Endothelial cell of umbilical vein (primary cell): ENCODE data around the gene SLC25A19. TPM values are rescaled to one million over a fixed set of nuclear protein-coding genes. Genes with fewer than 3 reads are reported as not detected.
"Not testable (repeated sequence)": the region's sequence is repeated elsewhere in the genome, so short reads cannot be mapped to it uniquely, and the experiment has no call there.

Experiments used
- BruUV-seq: library from RNA; stranded (reverse); fragments of 400-500 nt; replicated peaks from 2 replicates; lab custom pipeline; 2021; lab: Mats Ljungman, UMichigan
- CTCF ChIA-PET: fragments of 300-600, 350-600 bp; sonication (Branson Sonifier 250); formaldehyde crosslinking; loops from one replicate; lab custom pipeline; 2021; ENCODE audit warnings: antibody characterized with exemption, inconsistent platforms; lab: Charles Lee
- POLR2A ChIA-PET: fragments of 300-600, 350-600 bp; sonication (Branson Sonifier 250); formaldehyde crosslinking; loops from one replicate; lab custom pipeline; 2021; ENCODE audit warnings: antibody characterized with exemption, inconsistent platforms; lab: Charles Lee
- DNase-seq: peaks from one replicate; pipeline ENCODE4 v3.0.0-alpha.2; 2011; ENCODE audit warnings: low read depth, low spot score
- FAIRE-seq: peaks from 2 replicates; lab custom pipeline; 2011; peaks lifted over from hg19 to GRCh38; lab: Jason Lieb, UNC
- H2AFZ ChIP-seq: 2 replicates; pipeline ENCODE4 v1.6.0; 2012; ENCODE audit warnings: low read depth, low read length, control low read depth, inconsistent platforms
- H3K27ac ChIP-seq: 2 replicates; pipeline ENCODE4 v1.5.1; 2011; ENCODE audit warnings: low read depth, mild to moderate bottlenecking, control low read depth, low read length, moderate library complexity; ENCODE audit not compliant: insufficient read depth
- H3K27me3 ChIP-seq, 2 experiments: 2 replicates each; pipeline versions ENCODE4 v1.6.0 to v1.6.1; 2011; ENCODE audit warnings: low read length in 2 of 2, mixed read lengths in 1 of 2; ENCODE audit not compliant: control insufficient read depth in 2 of 2, insufficient read depth in 2 of 2
- H3K36me3 ChIP-seq, 2 experiments: 2 replicates in 1 of 2; 3 replicates in 1 of 2; pipeline ENCODE4 v1.5.1; 2011; ENCODE audit warnings: low read length in 2 of 2, mild to moderate bottlenecking in 1 of 2, moderate library complexity in 1 of 2; ENCODE audit not compliant: control insufficient read depth in 2 of 2, insufficient read depth in 2 of 2; ENCODE audit errors: extremely low read depth in 1 of 2
- H3K4me1 ChIP-seq: 3 replicates; pipeline ENCODE4 v1.5.1; 2011; ENCODE audit warnings: mild to moderate bottlenecking, low read length; ENCODE audit not compliant: control insufficient read depth, insufficient read depth; ENCODE audit errors: extremely low read depth
- H3K4me2 ChIP-seq: 2 replicates; pipeline ENCODE4 v1.6.1; 2011; ENCODE audit warnings: low read length, control low read depth, mixed read lengths; ENCODE audit not compliant: insufficient read depth
- H3K4me3 ChIP-seq, 3 experiments: fragments of 200-600 bp in 1 of 3; sonication (generic), shearing (Covaris generic) in 1 of 3; replicated peaks in 1 of 3; 2 replicates each; pipeline ENCODE4 v1.5.1; 2011 to 2016; ENCODE audit warnings: control low read depth in 3 of 3, low read length in 3 of 3, mild to moderate bottlenecking in 2 of 3, inconsistent platforms in 1 of 3, low read depth in 1 of 3, moderate library complexity in 1 of 3; ENCODE audit not compliant: insufficient read depth in 1 of 3
- H3K79me2 ChIP-seq: 2 replicates; pipeline ENCODE4 v1.6.0; 2012; ENCODE audit warnings: low read length, inconsistent platforms; ENCODE audit not compliant: control insufficient read depth, insufficient read depth
- H3K9ac ChIP-seq: replicated peaks from 2 replicates; pipeline ENCODE3; 2011; ENCODE audit warnings: low read length, control low read depth; ENCODE audit not compliant: insufficient read depth; ENCODE audit errors: extremely low read depth
- H3K9me1 ChIP-seq: replicated peaks from 3 replicates; pipeline ENCODE4 v1.6.0; 2011; ENCODE audit warnings: mild to moderate bottlenecking, low read length; ENCODE audit not compliant: control insufficient read depth, insufficient read depth; ENCODE audit errors: extremely low read depth
- H3K9me3 ChIP-seq: replicated peaks from 2 replicates; pipeline ENCODE4 v1.5.1; 2012; ENCODE audit warnings: low read length, inconsistent platforms; ENCODE audit not compliant: control insufficient read depth, insufficient read depth
- H4K20me1 ChIP-seq: replicated peaks from 2 replicates; pipeline ENCODE3; 2011; ENCODE audit warnings: mild to moderate bottlenecking, low read length; ENCODE audit not compliant: control insufficient read depth, insufficient read depth; ENCODE audit errors: extremely low read depth
- EZH2 ChIP-seq: IDR thresholded peaks from 2 replicates; pipeline ENCODE4 v1.6.1; 2012; ENCODE audit warnings: borderline replicate concordance, low read depth, mild to moderate bottlenecking, moderate library complexity, low read length, inconsistent platforms; ENCODE audit not compliant: severe bottlenecking
- FOS ChIP-seq: IDR thresholded peaks from 2 replicates; pipeline ENCODE4 v1.6.1; 2011; ENCODE audit warnings: mild to moderate bottlenecking, low read length, moderate library complexity, borderline replicate concordance; ENCODE audit not compliant: insufficient read depth
- GATA2 ChIP-seq: IDR thresholded peaks from 2 replicates; pipeline ENCODE4 v1.7.0; 2011; ENCODE audit warnings: low read depth, mild to moderate bottlenecking, moderate library complexity, mixed read lengths, low read length; ENCODE audit not compliant: insufficient read length, insufficient read depth
- JUN ChIP-seq: IDR thresholded peaks from 2 replicates; pipeline ENCODE4 v1.6.1; 2011; ENCODE audit warnings: borderline replicate concordance, low read depth; ENCODE audit not compliant: insufficient read length, insufficient read depth
- MYC ChIP-seq: IDR thresholded peaks from one replicate; pipeline ENCODE4 v1.6.1; 2011; ENCODE audit warnings: mild to moderate bottlenecking, low read depth, low read length
- POLR2A ChIP-seq: IDR thresholded peaks from 2 replicates; pipeline ENCODE4 v1.6.1; 2012; ENCODE audit warnings: low read depth, mild to moderate bottlenecking, control low read depth, low read length
- POLR2AphosphoS5 ChIP-seq: IDR thresholded peaks from 2 replicates; pipeline ENCODE4 v1.6.1; 2012; ENCODE audit warnings: low read depth, mild to moderate bottlenecking, control low read depth, low read length, moderate library complexity; ENCODE audit not compliant: insufficient read depth
- dilution Hi-C: fragments of 300-500 bp; cut with MboI; formaldehyde crosslinking; loops from one replicate; pipeline ENCODE4 v1.15.0; 2019; ENCODE audit warnings: low sequenced_read_pairs; ENCODE audit not compliant: extremely low pct_ligation_motif_present
- intact Hi-C: fragments of 100-400 bp; cut with micrococcal nuclease; formaldehyde crosslinking; loops from one replicate; pipeline ENCODE4 v1.10.0; 2022
- polyA plus RNA-seq, 4 experiments: library from polyadenylated mRNA; depleted of rRNA in 3 of 4; stranded (reverse) in 3 of 4; unstranded in 1 of 4; fragments of >200 nt; gene quantifications; 2 replicates each; pipeline versions ENCODE4 v1.2.1 to v1.2.3, GENCODE V29; 2011 to 2012; ENCODE audit warnings: missing spikeins in 1 of 4
- total RNA-seq: library from RNA; stranded (reverse); gene quantifications from 2 replicates; pipeline ENCODE4 v1.2.3, GENCODE V29; 2021
- TF ChIP-seq, protein P1 (sequence below), 2 donors: IDR thresholded peaks; 1 replicate in 1 of 2; 2 replicates in 1 of 2; pipeline ENCODE4 v1.5.1; 2011; ENCODE audit warnings: low read length in 2 of 2, mild to moderate bottlenecking in 2 of 2, moderate library complexity in 2 of 2, control low read depth in 1 of 2, inconsistent platforms in 1 of 2, low read depth in 1 of 2; ENCODE audit not compliant: insufficient read depth in 1 of 2; ENCODE audit errors: extremely low read depth in 1 of 2
- TF ChIP-seq, protein P2 (sequence below): IDR thresholded peaks from 2 replicates; pipeline ENCODE4 v1.6.1; 2011; ENCODE audit not compliant: insufficient read depth, insufficient read length

The SLC25A19 gene
- total and polyA plus RNA-seq, 2 donors (not counting 3 experiments of a cell fraction or from before 2014, with no cell fraction given) = 20.6 to 20.9 TPM

DNA sequence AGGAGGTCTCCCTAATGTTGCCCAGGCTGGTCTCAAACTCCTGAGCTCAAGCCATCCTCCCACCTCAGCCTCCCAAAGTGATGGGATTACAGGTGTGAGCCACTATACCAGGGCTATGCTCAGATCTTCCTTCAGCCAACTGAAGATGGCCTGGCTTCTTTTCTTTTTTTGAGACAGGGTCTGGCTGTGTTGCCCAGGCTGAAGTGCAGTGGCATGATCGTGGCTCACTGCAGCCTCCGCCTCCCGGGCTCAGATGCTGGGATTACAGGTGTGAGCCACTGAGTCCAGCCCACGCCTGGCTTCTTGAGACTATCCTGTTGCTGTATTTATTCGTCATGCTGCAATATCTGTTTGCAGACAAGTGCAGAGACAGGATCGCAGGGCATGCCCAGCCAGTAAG is 4.1 kb downstream of the SLC25A19 start:
- Histone ChIP-seq H3K4me3 (no peak overlapping the region), H3K27me3 (no peaks in the 10 kb centered on the region), H3K79me2 (peaks cover 8% of the 10 kb centered on the region), H2AFZ (no peak overlapping the region), H3K9me1 (no peaks in the 10 kb centered on the region), H3K36me3 (peaks cover 0 to 10% of the 10 kb centered on the region in 2 experiments), H3K9me3 (no peaks in the 10 kb centered on the region), H3K9ac (no peak overlapping the region), H3K4me2 (no peak overlapping the region), H3K27ac (no peak overlapping the region), H4K20me1 (no peaks in the 10 kb centered on the region), H3K4me1 (peaks cover 5% of the 10 kb centered on the region)
- no TSS peak for BruUV-seq
- ChIA-PET POLR2A (no interaction called here), CTCF (interaction anchor here (1.6 kb wide), 1 partner anchor 15 kb away, joined by 14 read pairs; the partner anchor contains the start of gene MIF4GD)
- no peak for FAIRE-seq
- intact Hi-C loops = no loop called here
- no peak for DNase-seq
- TF ChIP-seq POLR2AphosphoS5 (no peak), POLR2A (no peak), GATA2 (no peak), EZH2 (no peak), MYC (no peak), FOS (no peak), JUN (no peak)
- TF ChIP-seq, protein P1, sequence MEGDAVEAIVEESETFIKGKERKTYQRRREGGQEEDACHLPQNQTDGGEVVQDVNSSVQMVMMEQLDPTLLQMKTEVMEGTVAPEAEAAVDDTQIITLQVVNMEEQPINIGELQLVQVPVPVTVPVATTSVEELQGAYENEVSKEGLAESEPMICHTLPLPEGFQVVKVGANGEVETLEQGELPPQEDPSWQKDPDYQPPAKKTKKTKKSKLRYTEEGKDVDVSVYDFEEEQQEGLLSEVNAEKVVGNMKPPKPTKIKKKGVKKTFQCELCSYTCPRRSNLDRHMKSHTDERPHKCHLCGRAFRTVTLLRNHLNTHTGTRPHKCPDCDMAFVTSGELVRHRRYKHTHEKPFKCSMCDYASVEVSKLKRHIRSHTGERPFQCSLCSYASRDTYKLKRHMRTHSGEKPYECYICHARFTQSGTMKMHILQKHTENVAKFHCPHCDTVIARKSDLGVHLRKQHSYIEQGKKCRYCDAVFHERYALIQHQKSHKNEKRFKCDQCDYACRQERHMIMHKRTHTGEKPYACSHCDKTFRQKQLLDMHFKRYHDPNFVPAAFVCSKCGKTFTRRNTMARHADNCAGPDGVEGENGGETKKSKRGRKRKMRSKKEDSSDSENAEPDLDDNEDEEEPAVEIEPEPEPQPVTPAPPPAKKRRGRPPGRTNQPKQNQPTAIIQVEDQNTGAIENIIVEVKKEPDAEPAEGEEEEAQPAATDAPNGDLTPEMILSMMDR (IDR thresholded peaks at IDR 0.05; ENCODE audit: extremely low read depth in 1 of 2, insufficient read depth in 1 of 2, low read depth in 1 of 2, low read length in 2 of 2) = no peak
- TF ChIP-seq, protein P2, sequence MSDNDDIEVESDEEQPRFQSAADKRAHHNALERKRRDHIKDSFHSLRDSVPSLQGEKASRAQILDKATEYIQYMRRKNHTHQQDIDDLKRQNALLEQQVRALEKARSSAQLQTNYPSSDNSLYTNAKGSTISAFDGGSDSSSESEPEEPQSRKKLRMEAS = no peak
- dilution Hi-C loops = no loop called here

DNA sequence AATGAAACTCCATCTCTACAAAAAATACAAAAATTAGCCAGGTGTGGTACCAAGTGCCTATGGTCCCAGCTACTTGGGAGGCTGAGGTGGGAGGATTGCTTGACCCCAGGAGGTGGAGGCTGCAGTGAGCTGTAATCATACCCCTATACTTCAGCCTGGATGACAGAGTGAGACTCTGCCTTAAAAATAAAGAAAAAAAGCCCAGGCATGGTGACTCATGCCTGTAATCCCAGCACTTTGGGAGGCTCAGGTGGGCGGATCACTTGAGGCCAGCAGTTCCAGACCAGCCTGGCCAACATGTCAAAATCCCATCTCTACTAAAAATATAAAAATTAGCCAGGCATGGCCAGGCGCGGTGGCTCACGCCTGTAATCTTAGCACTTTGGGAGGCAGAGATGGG is 9.0 kb downstream of the SLC25A19 start:
- H3K4me3 ChIP-seq, dilution Hi-C loops, intact Hi-C loops, H3K79me2 ChIP-seq, H3K4me2 ChIP-seq, DNase-seq, H3K9me1 ChIP-seq, H3K9me3 ChIP-seq, FAIRE-seq, BruUV-seq, H3K4me1 ChIP-seq, H3K27me3 ChIP-seq, H3K27ac ChIP-seq, H3K36me3 ChIP-seq, H3K9ac ChIP-seq, H2AFZ ChIP-seq, POLR2A ChIA-PET, H4K20me1 ChIP-seq: not testable (repeated sequence)
- CTCF ChIA-PET = interaction anchor here (1.5 to 4.3 kb wide), 2 partner anchors 9 to 40 kb away, joined by 3 to 31 read pairs; partner anchors contain the start of gene MIF4GD
